HL-60 (cell line): ENCODE measurements around the gene SHOC2.

ENCODE experiments used
- GABPA ChIP-seq: IDR thresholded peaks from 2 replicates; pipeline ENCODE4 v1.6.1; 2012; ENCODE audit warnings: low read depth
- POLR2AphosphoS5 ChIP-seq: IDR thresholded peaks from 2 replicates; pipeline ENCODE4 v1.6.1; 2012; ENCODE audit warnings: low read depth
- REST ChIP-seq: IDR thresholded peaks from 2 replicates; pipeline ENCODE4 v1.6.1; 2012; ENCODE audit warnings: low read depth; ENCODE audit not compliant: insufficient replicate concordance
- TF ChIP-seq, protein P1 (sequence below): IDR thresholded peaks from one replicate; pipeline ENCODE4 v1.5.1; 2011; ENCODE audit warnings: low read length, control low read depth, inconsistent platforms; ENCODE audit not compliant: insufficient read depth

- no peak for TF ChIP-seq POLR2AphosphoS5
- TF ChIP-seq, protein P1, sequence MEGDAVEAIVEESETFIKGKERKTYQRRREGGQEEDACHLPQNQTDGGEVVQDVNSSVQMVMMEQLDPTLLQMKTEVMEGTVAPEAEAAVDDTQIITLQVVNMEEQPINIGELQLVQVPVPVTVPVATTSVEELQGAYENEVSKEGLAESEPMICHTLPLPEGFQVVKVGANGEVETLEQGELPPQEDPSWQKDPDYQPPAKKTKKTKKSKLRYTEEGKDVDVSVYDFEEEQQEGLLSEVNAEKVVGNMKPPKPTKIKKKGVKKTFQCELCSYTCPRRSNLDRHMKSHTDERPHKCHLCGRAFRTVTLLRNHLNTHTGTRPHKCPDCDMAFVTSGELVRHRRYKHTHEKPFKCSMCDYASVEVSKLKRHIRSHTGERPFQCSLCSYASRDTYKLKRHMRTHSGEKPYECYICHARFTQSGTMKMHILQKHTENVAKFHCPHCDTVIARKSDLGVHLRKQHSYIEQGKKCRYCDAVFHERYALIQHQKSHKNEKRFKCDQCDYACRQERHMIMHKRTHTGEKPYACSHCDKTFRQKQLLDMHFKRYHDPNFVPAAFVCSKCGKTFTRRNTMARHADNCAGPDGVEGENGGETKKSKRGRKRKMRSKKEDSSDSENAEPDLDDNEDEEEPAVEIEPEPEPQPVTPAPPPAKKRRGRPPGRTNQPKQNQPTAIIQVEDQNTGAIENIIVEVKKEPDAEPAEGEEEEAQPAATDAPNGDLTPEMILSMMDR, result no peak
- no peak for TF ChIP-seq GABPA
- no peak for TF ChIP-seq REST
Measured at GRCh38 chr10:110893559-110894179, 25.7 kb upstream of the SHOC2 start.
